GM19438 (cell line): ENCODE data around the gene TAS2R50.
"Not testable (repeated sequence)": the region's sequence is repeated elsewhere in the genome, so short reads cannot be mapped to it uniquely, and the experiment has no call there.

Source experiments
- ATAC-seq: cut with Tn5 transposase; IDR thresholded peaks from one replicate; pipeline ENCODE4 v1.9.1; 2021; ENCODE audit warnings: low read depth; ENCODE audit not compliant: unreplicated experiment

Gene TAS2R50

DNA sequence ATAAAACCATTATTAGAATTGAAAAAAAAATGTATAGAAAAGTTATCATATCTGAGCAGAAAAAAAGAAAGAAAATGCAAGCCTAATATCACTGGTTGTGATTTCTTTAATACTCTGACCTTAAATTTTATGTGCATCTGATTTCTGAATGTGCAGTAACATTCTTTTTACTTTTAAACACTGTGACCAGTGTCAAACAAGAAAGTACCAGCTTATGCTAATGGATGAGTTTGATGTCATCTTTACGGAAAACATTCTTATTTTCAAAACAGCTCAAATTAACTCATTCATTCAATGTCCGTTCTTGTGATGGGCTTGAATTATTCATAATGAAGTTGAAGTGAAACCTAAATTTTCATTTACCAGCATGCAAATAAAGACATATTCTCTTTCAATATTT is at the start of gene TAS2R50:
TSS of gene TAS2R50 (minus strand) at position 101 of the 400 bp plus-strand sequence. CDS start at position 49, 52 bp downstream.
- ATAC-seq, result no peak

DNA sequence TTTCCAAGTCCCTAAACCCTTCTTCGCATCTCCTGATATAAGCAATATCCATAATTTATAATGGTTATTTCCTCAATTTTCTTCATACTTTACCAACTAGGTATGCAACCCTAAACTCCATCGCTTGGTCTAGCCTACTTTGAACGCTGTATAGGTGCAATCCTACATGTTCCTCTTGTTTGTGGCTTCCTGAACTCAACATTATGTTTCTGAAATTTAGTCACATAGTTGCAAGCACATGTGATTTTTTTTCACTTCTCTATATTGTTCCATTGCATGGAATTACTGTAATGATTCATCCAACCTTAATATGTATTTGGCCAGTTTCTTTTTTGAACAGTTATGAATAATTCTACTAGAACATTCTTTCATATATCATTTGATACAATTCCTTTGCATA is 47.2 kb upstream of the TAS2R50 start:
- not testable (repeated sequence) for ATAC-seq

DNA sequence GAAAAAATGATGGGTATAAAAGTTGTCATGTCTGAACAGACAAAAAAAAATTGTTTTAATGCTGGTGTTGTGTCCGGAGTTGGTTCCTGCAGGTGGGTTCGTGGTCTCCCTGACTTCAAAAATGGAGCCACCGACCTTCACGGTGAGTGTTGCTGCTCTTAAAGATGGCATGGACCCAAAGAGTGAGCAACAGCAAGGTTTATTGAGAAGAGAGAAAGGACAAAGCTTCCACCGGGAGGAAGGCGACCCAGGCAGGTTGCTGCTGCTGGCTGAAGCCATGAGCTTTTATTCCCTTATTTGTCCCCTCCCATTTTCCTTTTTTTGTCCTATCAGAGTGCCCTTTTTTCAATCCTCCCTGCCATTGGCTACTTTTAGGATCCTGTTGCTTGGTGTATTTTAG is 44.6 kb upstream of the TAS2R50 start, which contains the start of gene TAS2R31:
TSS of gene TAS2R31 (minus strand) at position 101 of the 400 bp plus-strand sequence. CDS start at position 29, 72 bp downstream.
- ATAC-seq, result no peak

DNA sequence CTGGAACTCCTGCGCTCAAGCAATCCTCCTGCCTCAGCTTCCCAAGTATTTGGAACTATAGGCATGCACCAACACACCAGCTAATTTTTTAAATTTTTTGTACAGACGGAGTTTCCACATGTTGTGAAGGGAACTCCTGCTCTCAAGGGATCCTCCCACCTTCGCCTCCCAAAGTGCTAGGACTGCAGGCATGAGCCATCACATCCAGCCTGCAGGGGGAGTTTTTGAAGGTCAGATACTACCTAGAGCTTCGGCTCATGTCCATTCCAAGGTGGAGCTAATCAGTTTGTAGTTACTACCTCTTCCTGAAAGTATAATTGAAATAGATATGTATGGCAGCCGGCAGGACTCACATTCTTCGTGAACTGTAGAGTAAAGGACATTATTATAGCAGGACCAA is 39.4 kb upstream of the TAS2R50 start:
- ATAC-seq, result no peak

DNA sequence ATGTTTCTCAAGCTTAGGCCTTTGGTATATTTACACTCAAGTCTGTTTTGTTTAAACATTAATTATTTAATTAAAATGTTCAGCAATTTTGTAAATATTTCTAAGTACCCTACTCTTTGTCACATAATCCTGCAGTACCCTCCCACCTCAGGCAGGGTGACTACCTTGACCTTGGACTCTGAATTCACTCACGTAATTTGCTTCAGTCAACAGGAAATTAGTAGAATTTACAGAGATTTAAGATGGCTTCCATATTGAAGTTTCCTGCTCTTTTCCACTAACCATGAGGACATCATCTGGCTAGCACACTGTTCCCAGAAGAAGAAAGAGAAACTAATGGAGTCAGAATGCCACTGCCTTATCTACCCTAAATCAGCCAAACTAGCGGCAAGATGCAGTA is 36.7 kb upstream of the TAS2R50 start:
- no peak for ATAC-seq

- no peak for ATAC-seq
These were observed 35.8 kb upstream of the TAS2R50 start, which contains the start of gene TAS2R19 for GRCh38 chr12:11022520-11022919. TSS of gene TAS2R19 (minus strand) at chr12:11022620. CDS start at chr12:11022571, 49 bp downstream.

- no peak for ATAC-seq
These were observed 30.2 kb upstream of the TAS2R50 start for GRCh38 chr12:11016937-11017336.

GRCh38 chr12:11015775-11016430 is 29.2 kb upstream of the TAS2R50 start:
- ATAC-seq, result no peak

DNA sequence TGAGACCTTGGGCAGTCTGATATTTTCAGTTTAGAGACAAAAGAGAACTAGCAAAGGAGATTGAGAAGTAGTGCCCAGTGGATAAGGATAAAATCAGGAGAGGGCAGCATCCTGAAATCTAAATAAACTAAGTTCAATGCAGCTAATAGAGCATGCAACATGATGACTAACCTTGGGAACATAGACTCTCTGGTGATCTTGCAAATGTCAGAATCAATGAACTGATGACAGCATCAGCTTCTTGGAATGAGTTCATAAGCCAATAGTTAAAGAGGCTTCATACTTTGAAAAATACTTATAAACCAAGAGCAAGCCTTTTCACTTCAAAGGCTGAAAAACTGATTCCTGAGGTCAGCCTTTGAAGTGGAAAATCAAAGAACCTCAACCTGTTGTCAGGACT is 27.5 kb upstream of the TAS2R50 start:
- ATAC-seq, result no peak

- ATAC-seq, result no peak
These were observed 20.9 kb upstream of the TAS2R50 start for GRCh38 chr12:11007608-11008007.

DNA sequence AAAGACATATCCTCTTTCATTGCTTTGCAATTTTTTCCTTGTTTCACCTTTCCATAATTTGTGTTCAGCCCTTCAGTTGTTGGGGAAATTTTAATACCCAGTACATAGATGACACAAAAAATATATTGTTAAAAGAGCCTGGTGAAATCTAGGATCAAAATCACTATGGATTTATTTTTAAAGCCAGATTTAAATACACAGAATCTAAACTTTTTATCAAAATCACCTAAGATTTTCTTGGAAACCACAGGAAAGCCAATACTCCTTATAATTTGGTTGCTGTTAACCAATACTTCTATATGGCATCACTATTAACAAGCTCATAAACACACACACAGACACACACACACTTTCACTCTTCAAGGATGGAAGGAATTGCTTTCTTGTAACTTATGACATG is 11.5 kb upstream of the TAS2R50 start, which contains the start of gene TAS2R20:
TSS of gene TAS2R20 (minus strand) at position 101 of the 400 bp plus-strand sequence. CDS start 429 bp downstream, outside the sequence.
- ATAC-seq, result no peak

- ATAC-seq, result no peak
These were observed 7.6 kb upstream of the TAS2R50 start for GRCh38 chr12:10994307-10994706.

DNA sequence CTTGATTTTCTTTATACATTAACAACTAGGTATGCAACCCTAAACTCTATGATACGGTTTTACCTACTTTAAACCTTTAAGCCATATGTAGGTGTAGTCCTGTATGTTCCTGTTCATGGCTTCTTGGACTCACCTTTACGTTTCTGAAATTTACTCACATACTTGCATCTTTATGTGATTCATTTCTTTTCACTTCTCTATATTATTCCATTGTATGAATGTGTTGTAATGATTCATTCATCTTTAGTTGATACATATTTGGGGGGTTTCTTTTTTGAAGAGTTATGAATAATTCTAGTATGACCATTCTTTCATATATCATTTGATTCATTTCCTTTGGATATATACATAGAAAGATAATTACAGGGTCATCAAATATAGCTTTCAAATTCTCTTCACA is 2.4 kb upstream of the TAS2R50 start:
- ATAC-seq, result no peak

- ATAC-seq, result no peak
These were observed 4.5 kb downstream of the TAS2R50 start for GRCh38 chr12:10982244-10982643.

GRCh38 chr12:10974965-10975364 is 11.7 kb downstream of the TAS2R50 start:
- ATAC-seq, result no peak

DNA sequence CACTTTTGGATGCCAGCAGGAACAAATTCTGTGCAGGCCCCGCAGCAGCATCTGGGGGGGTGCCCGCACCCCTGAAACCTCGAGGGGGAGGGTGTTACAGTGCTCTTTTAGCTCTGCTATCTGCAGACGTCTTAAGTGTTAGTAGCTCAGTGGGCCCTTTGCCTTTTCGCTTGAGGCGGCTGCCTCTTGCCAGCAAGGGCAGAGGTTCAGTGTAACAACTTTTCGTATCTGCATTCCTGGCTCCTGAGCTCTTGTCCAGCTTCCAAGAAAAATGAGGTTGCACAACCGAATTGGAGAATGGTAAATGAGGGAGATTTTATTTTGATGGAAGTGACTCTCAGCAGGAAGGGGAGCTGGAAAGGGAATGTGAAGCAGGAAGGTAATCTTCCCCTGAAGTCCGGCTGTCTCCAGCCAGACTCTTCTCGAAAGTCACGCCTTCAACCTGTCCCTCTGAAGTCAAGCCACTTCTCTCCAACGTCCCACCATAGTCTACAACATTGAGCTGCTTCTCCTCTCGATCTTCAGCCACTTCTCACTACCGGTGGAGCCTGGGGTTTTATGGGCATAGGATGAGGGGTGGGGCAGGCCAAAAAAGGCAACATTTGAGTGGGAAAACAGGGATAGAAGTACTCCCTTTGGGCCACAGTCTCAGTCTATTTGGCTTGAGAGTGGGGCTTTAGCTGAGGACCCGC is 17.8 kb downstream of the TAS2R50 start:
- no peak for ATAC-seq

DNA sequence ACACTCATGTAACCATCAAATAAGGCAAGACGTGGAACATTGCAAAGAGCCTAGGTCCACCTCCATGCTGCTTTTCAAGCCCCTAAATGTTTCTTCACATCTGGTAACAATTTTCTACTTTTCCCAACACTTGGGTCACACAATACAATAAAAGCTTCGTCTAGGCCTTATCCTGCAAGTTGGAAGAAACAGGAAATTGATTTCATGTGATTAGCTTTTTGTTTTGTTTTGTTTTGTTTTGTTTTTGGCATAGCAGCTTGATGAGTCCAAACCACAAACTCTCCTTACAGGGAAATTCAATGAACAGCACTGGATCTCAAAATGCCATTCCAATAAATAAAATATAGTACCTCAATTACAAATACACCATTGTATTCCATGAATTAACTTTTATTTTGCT is 19.3 kb downstream of the TAS2R50 start:
- no peak for ATAC-seq

DNA sequence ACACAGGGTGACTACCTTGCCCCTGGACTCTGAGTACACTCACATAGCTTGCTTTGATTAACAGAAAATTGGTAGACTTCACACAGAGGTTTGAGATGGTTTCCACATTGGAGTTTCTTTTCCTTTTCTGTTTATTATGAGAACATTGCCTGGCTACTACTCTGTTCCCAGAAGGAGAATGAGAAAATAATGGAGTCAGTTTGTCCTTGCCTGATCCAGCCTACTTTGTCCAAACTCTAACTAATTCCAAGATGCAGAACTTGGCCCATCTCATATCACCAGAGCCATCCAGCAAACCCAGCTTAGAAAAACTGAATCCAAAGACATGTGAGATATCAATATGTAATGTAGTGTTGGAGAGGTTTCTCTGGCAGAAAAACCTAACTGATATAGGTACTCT is 20.4 kb downstream of the TAS2R50 start:
- ATAC-seq, result no peak

- no peak for ATAC-seq
These were observed 21.2 kb downstream of the TAS2R50 start for GRCh38 chr12:10965476-10965875.

GRCh38 chr12:10960211-10960610 is 26.5 kb downstream of the TAS2R50 start:
- ATAC-seq, result no peak

- no peak for ATAC-seq
These were observed 26.9 kb downstream of the TAS2R50 start for GRCh38 chr12:10959804-10960203.

GRCh38 chr12:10957741-10958140 is 29.0 kb downstream of the TAS2R50 start:
- no peak for ATAC-seq
